LNCaP clone FGC (cell line): ENCODE data around the gene RAB11FIP4.

Experiments used
- DNase-seq: peaks from one replicate; pipeline ENCODE4 v3.0.0-alpha.2; 2011; ENCODE audit warnings: low read depth
- H3K4me3 ChIP-seq: 2 replicates; pipeline ENCODE4 v1.5.1; 2011; ENCODE audit warnings: mild to moderate bottlenecking, low read depth, low read length, control low read depth
- CTCF ChIP-seq: IDR thresholded peaks from 2 replicates; pipeline ENCODE4 v1.5.1; 2012; ENCODE audit warnings: mild to moderate bottlenecking; ENCODE audit not compliant: control insufficient read depth, insufficient read depth; ENCODE audit errors: extremely low read depth

The RAB11FIP4 gene

GRCh38 chr17:31490671-31491375 lies 99.3 kb downstream of the RAB11FIP4 start:
- no peak for DNase-seq
- H3K4me3 ChIP-seq = no peak overlapping the region
- no peak for TF ChIP-seq CTCF

GRCh38 chr17:31491376-31492131 lies 100.1 kb downstream of the RAB11FIP4 start:
- DNase-seq = no peak
- no peak overlapping the region for H3K4me3 ChIP-seq
- TF ChIP-seq CTCF = no peak

GRCh38 chr17:31492206-31492605 lies 100.7 kb downstream of the RAB11FIP4 start:
- no peak for TF ChIP-seq CTCF
- H3K4me3 ChIP-seq = no peak overlapping the region
- DNase-seq = no peak

- no peak overlapping the region for H3K4me3 ChIP-seq
- no peak for DNase-seq
- TF ChIP-seq CTCF = no peak
Measured at GRCh38 chr17:31492880-31493655, 101.6 kb downstream of the RAB11FIP4 start.

- DNase-seq = no peak
- no peak overlapping the region for H3K4me3 ChIP-seq
- no peak for TF ChIP-seq CTCF
Measured at GRCh38 chr17:31493656-31494155, 102.2 kb downstream of the RAB11FIP4 start.

- H3K4me3 ChIP-seq = no peak overlapping the region
- no peak for TF ChIP-seq CTCF
- DNase-seq = no peak
Measured at GRCh38 chr17:31494259-31495021, 103.0 kb downstream of the RAB11FIP4 start.
